Measurements from ENCODE around the gene NMNAT2. TPM values are rescaled to one million over a fixed set of nuclear protein-coding genes. Genes with fewer than 3 reads are reported as not detected.

Gene NMNAT2
- total RNA-seq, 1 experiment from 2014 or later = 11.4 TPM

GRCh38 chr1:183226361-183226760, 191.8 kb downstream of the NMNAT2 start:
- no peak overlapping the region for H4K91ac ChIP-seq (ENCODE audit: insufficient read length, low read depth, low read length)
- no peak overlapping the region; the same call in 1 of the 2 replicates for H3K14ac ChIP-seq (ENCODE audit: insufficient read depth, low read length)
- no peak overlapping the region for H2BK12ac ChIP-seq (ENCODE audit: insufficient read length, low read depth, low read length)
- no peaks in the 10 kb centered on the region for H3K79me1 ChIP-seq (ENCODE audit: insufficient read depth, low read depth, low read length, poor library complexity, severe bottlenecking)
- H2BK5ac ChIP-seq (ENCODE audit: insufficient read length, low read length) = no peak overlapping the region
- H3T11ph ChIP-seq (ENCODE audit: low read length) = no peak overlapping the region
- H4K20me1 ChIP-seq (ENCODE audit: control insufficient read depth, insufficient read depth, insufficient read length) = no peaks in the 10 kb centered on the region
- H3K23me2 ChIP-seq (ENCODE audit: insufficient read length, low read depth, low read length, poor library complexity, severe bottlenecking) = no peaks in the 10 kb centered on the region
- no peak overlapping the region for H2BK120ac ChIP-seq (ENCODE audit: low read depth, low read length, poor library complexity, severe bottlenecking)
- no peak overlapping the region for H2AFZ ChIP-seq (ENCODE audit: low read length)
- TF ChIP-seq CTCF (conservative IDR thresholded peaks at IDR 0.05) = no peak
- H2BK15ac ChIP-seq (ENCODE audit: low read depth, low read length) = no peak overlapping the region
- Mint-ChIP-seq H3K4me1 (peaks cover 10 to 19% of the 10 kb centered on the region in 2 experiments), H3K27ac (no peak overlapping the region), H3K4me3 (no peak overlapping the region), H3K36me3 (ENCODE audit: insufficient read depth in 1 of 3, low read depth in 3 of 3) (no peaks in the 10 kb centered on the region), H3K9me3 (no peaks in the 10 kb centered on the region), H3K27me3 (ENCODE audit: low read depth) (no peaks in the 10 kb centered on the region)
- H3K79me2 ChIP-seq (ENCODE audit: insufficient read depth, low read length) = no peaks in the 10 kb centered on the region
- no peak overlapping the region for H3K27ac ChIP-seq (ENCODE audit: insufficient read length, low read depth, low read length)
- no CpG with 5 or more reads among the region's 4 CpGs for WGBS (ENCODE audit: extremely low coverage, insufficient read length, low lambda C conversion rate)
- H3K9ac ChIP-seq (ENCODE audit: extremely low read depth, insufficient read length, low read length) = no peak overlapping the region
- H3K56ac ChIP-seq (ENCODE audit: insufficient read length, low read depth, low read length) = no peak overlapping the region
- H3K18ac ChIP-seq (ENCODE audit: insufficient read length, low read depth, low read length) = no peak overlapping the region
- no peak overlapping the region for H3K4me2 ChIP-seq (ENCODE audit: insufficient read depth, insufficient read length, low read length)
- H4K5ac ChIP-seq (ENCODE audit: insufficient read length, low read depth, low read length) = no peak overlapping the region
- no peaks in the 10 kb centered on the region for H3K9me3 ChIP-seq (ENCODE audit: control insufficient read depth, low read depth, low read length)
- no peak overlapping the region for H2AK5ac ChIP-seq (ENCODE audit: insufficient read length, low read length)
- no peak overlapping the region for H2BK20ac ChIP-seq (ENCODE audit: low read depth, low read length, poor library complexity, severe bottlenecking)
- no peak overlapping the region for H3K4ac ChIP-seq (ENCODE audit: low read depth, low read length)
- no peaks in the 10 kb centered on the region for H3K27me3 ChIP-seq (ENCODE audit: insufficient read depth, low read length)
- DNase-seq = no peak
- H3K4me1 ChIP-seq (ENCODE audit: insufficient read depth, low read length) = peaks cover 12% of the 10 kb centered on the region; the same call in 1 of the 2 replicates
- H4K8ac ChIP-seq (replicated peaks; ENCODE audit: insufficient read length, low read depth, low read length) = no peak overlapping the region
- no peak overlapping the region for H3K23ac ChIP-seq (ENCODE audit: insufficient read length, low read depth, low read length)
